Tibial nerve (tissue), 4 donors: Measurements from ENCODE around the gene RAB35.

Experiments used
- EP300 ChIP-seq, 2 donors: sonication (generic); formaldehyde crosslinking; IDR thresholded peaks; one replicate each; pipeline ENCODE4 v1.6.1; 2017; ENCODE audit warnings: antibody characterized with exemption in 2 of 2, mild to moderate bottlenecking in 1 of 2
- POLR2A ChIP-seq, 2 donors: fragments of 450-650 bp; IDR thresholded peaks; one replicate each; pipeline ENCODE4 v1.6.1; 2017; ENCODE audit warnings: antibody characterized with exemption in 2 of 2, mild to moderate bottlenecking in 2 of 2, moderate library complexity in 2 of 2
- TF ChIP-seq, protein P1 (sequence below), 5 experiments: fragments of 200-600 bp in 3 of 5; fragments of 450-650 bp in 2 of 5; sonication (generic) in 3 of 5; IDR thresholded peaks; one replicate each; pipeline ENCODE4 v1.5.1; 2016 to 2019; ENCODE audit warnings: antibody characterized with exemption in 5 of 5, mild to moderate bottlenecking in 3 of 5, moderate library complexity in 2 of 5

DNA sequence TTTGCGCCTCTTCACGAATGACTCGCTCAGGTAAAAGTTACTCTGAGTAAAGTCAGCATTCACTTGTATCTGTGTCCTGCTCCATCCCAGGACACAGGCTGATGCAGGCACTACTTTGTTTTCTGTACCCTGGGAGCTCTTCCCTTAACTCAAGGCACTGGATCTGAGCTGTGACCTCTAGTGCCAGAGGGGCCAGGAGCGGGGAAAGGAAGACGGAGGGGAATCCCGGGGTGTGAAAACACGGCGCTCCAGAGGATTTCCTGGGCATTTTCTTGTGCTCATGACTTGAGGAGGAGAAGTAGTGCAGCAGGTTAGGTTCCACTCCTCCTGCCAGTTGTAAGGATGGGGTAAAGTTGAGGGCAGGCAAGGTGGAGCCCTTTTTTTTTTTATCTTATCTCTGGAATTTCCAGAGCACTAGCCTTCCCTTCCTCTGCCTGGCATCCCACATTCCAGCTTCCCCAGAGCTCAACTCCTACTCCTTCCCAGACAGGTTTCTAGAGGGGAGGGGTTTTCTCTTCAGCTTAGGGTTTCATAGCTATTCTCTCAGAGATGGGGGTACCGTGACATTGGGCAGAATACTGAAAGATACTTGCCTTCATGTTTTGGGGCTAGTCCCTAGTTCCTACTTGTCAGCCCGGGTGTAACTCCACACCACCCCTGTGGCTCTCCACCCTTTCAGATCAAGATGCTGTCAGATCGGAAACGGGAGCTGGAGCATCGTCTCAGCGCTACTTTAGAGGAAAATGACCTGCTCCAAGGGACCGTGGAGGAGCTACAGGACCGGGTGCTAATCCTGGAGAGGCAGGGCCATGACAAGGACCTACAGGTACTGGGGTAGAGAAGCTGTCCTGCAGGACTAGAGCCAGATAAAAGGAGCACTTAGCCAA is 52.3 kb downstream of the RAB35 start:
- TF ChIP-seq, protein P1, sequence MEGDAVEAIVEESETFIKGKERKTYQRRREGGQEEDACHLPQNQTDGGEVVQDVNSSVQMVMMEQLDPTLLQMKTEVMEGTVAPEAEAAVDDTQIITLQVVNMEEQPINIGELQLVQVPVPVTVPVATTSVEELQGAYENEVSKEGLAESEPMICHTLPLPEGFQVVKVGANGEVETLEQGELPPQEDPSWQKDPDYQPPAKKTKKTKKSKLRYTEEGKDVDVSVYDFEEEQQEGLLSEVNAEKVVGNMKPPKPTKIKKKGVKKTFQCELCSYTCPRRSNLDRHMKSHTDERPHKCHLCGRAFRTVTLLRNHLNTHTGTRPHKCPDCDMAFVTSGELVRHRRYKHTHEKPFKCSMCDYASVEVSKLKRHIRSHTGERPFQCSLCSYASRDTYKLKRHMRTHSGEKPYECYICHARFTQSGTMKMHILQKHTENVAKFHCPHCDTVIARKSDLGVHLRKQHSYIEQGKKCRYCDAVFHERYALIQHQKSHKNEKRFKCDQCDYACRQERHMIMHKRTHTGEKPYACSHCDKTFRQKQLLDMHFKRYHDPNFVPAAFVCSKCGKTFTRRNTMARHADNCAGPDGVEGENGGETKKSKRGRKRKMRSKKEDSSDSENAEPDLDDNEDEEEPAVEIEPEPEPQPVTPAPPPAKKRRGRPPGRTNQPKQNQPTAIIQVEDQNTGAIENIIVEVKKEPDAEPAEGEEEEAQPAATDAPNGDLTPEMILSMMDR (IDR thresholded peaks at IDR 0.05) = no peak
- TF ChIP-seq POLR2A (IDR thresholded peaks at IDR 0.05) = no peak
- TF ChIP-seq EP300 (IDR thresholded peaks at IDR 0.05) = no peak
